Amniotic stem cell (primary cell): Measurements from ENCODE around the gene MDM4.
"Not testable (repeated sequence)": the region's sequence is repeated elsewhere in the genome, so short reads cannot be mapped to it uniquely, and the experiment has no call there.

Experiments used
- DNase-seq: peaks from one replicate; lab custom pipeline; 2025; lab: John Stamatoyannopoulos, UW

MDM4 gene

DNA sequence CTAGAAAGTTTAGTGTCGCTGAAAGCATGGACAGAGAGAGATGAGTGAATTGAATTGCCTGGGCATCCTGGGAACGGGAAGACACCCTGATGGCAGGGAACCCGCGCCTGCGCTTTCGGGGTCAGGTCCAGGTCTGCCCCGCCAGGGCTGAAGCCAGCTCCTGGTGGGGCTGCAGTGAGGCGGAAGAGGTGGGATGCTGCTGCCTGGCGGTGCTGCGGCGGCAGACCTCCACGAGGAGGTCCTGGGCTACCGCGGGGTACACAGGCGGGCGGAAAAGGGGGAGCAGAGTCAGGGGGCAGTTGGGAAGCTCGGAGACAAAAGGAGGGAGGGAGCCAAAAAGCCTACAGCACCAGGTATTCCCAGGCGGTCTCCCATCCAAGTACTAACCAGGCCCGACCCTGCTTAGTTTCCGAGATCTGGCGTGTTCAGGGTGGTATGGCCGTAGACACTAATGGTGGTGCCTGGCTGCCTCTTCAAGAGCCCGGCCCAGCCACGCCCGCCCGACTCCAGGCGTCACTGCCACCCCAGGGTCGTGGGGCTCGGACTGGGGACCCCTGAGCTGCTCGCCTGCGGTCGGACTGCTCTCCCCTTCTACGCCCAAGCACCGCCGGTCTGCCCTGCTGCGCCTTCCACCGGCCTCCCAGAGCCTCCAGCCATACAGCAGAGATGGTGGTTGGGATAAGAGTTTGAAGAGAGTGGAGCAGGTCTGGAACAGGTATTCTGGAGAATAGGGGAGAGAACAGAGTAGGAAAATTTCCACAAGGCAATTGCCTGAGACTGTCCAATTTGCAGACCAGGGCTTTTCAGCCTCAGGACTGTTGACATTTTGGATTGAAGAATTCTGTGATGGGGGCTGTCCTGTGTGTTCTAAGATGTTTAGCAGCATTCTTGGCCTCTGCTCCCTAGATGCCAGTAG, 46.1 kb downstream of the MDM4 start:
- DNase-seq, result no peak

DNA sequence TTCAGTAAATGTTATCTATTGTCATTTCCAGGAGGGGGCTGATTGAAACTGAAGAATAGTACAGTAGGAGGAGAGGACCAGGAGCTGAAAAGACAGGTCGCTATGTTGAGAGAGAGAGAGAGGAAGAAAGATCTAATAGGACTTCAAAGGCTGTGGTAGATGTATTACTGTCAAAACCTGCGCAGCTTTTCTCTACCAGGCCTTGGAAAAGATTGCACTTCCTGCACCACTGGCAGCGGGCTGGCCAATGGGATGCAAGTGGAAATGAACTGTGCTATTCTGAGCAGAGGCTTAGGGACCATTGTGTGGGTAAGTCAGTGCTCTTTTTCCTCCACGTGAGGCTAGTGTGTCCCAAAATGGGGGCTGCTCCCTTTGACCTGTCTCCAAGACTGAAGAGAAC, 47.1 kb downstream of the MDM4 start:
- no peak for DNase-seq

- no peak for DNase-seq
Observed at GRCh38 chr1:204563780-204564179, 47.6 kb downstream of the MDM4 start.

GRCh38 chr1:204564835-204565234, 48.6 kb downstream of the MDM4 start:
- no peak for DNase-seq

- peak; percentile 8 for DNase-seq
Observed at GRCh38 chr1:204565617-204566582, 49.7 kb downstream of the MDM4 start.

- no peak for DNase-seq
Observed at GRCh38 chr1:204566583-204566955, 50.4 kb downstream of the MDM4 start.

- no peak for DNase-seq
Observed at GRCh38 chr1:204567071-204567470, 50.9 kb downstream of the MDM4 start.

DNA sequence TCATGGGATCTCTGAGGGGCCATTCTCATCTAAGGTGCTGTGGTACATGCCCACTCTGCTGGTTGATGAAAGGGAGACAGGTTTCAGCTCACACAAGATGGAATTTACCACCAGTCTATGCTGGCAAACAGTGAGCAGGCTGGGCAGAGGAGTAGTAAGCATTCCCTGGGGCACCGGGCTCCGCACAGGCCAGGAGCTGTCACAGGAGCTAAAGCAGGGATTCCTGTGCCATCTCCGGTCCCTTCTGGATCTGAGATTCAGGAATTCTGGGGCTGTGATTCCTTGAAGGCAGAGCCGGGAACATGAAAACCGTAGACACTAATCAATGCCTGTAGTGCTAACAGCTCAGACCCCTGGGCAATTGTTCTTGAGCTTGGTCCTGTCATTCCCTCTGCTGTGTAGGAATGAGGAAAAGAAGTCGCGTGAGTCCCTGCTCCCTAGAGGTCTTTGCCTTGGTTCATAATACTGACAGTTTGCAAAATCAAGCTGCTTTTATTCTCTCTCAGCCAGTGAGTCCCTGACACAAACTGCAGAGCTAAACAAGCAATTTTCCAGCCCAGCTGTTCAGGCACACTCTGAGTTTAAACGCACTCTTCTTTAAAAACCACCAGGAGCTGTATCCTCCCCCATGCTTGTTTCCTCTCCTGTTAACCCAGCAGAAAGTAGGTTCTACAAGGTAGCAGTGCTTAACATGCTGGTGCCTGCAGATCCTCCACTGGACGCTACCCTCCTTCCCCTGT, 52.5 kb downstream of the MDM4 start:
- no peak for DNase-seq

DNA sequence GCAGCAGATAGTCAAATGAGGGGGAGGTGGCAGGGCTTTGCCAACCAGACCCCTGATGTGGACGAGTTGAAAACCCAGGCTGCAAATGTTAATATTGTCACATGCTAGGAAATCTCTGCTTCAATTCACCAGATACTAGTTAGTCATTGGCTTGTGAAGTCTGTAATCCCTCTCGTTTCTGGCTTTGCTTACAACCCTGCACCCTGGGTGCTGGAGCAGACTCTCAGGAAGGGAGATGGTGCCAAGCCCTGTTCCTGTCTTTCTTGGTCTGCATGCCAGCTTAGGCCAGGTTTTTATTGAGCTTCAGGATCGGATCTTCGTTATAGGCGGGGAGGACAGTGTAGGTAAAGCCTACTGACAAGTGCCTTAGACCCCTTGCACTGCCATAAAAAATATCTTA, 53.3 kb downstream of the MDM4 start:
- no peak for DNase-seq

GRCh38 chr1:204570021-204570420, 53.8 kb downstream of the MDM4 start:
- not testable (repeated sequence) for DNase-seq

DNA sequence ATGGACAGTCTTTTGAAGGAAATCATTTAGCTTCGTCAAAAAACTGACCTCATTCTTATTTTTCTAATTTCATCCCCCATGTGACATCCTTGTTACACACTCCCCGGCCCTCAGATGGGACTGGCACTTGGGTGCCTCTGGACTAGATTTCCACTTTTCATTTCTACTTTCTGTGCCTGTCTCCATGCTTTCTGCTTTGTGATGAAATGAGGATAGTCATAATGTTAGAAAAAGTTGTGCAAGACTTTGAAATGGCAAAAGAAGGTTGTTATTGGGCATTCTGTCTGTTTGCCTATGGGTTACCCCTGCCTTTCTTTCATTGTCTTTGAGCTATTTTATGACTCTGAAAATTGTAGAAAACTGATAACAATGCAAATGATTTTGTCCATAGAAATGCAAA, 54.9 kb downstream of the MDM4 start:
- DNase-seq, result no peak

DNA sequence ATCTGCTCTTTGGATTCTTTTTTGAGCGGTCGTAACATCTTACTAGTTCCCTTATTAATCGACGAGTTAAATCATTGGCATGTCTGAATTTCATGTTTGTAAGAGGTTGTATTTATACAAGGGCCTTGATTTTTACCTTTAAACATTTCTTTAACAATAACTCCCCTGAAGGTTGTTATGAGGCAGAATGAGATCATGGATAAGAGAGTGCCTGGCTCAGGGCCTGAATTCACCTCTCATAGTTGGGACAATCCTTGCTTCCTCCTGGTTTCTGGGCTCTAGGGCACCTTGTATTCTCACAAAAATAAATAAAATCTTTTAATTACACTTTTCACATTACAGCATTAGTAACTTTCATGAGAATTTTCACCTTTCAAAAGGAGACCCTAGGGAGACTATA, 55.4 kb downstream of the MDM4 start:
- DNase-seq, result no peak

DNA sequence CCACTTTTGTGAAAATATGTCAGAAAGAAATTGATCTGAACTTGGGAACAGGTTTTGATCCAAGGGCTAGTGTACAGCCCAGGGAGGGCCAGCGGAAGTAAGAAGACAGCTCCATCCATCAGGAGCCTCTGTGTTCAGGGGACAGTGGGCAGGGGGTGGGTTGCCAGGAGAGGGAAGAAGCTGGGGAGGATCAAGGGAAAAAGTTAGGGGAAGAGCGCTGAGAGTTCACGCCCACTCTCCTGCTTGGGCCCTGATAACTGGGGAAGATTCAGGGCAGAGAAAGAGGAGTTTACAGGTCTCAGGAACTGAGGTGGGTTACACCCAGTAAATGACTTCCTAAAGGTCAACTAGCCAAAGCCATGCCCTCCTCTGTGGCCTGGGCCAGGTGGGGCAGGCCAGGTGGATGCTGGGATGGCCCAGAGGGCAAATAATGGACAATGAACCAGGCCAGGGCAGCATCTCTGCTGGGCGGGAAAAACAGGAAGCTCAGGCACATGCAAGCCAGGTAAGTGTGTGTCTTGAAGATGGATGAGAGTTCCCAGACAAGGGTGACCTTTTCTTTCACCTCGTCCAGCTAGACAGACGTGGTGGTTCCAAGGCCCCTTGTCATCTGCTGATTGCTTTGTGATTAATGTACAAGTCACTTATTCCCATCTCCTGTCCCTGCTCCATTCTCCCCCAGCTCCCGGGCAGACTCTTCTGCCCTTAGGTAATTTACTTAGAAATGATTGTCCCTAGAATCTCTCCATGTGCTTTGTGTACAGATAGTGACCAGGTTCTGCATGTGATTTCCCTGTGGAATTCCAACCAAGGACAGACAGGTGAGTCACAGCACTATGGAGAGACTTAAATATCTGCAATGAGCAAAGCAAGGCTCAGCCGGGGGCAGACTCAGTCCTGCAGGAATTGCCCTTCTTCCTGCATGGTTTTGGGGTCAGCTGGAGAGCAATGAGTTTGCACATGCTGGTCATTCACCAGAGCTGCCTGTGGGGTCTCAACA, 57.0 kb downstream of the MDM4 start:
- no peak for DNase-seq

GRCh38 chr1:204574016-204574864, 58.0 kb downstream of the MDM4 start:
- no peak for DNase-seq

DNA sequence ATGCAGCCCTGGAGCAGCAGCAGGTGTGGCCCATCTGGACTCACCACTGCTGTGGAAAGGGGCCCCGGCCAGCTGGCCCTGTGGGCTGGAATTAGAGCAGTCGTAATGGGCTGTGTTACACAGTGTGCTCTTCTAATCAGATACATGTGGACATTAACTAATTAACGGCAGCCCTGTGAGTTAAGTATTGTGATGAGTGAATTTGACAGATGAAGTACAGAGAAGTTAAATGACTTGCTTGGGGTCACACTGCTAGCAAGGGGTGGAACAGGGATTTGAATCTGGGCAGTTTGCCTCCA, 58.6 kb downstream of the MDM4 start:
- no peak for DNase-seq

DNA sequence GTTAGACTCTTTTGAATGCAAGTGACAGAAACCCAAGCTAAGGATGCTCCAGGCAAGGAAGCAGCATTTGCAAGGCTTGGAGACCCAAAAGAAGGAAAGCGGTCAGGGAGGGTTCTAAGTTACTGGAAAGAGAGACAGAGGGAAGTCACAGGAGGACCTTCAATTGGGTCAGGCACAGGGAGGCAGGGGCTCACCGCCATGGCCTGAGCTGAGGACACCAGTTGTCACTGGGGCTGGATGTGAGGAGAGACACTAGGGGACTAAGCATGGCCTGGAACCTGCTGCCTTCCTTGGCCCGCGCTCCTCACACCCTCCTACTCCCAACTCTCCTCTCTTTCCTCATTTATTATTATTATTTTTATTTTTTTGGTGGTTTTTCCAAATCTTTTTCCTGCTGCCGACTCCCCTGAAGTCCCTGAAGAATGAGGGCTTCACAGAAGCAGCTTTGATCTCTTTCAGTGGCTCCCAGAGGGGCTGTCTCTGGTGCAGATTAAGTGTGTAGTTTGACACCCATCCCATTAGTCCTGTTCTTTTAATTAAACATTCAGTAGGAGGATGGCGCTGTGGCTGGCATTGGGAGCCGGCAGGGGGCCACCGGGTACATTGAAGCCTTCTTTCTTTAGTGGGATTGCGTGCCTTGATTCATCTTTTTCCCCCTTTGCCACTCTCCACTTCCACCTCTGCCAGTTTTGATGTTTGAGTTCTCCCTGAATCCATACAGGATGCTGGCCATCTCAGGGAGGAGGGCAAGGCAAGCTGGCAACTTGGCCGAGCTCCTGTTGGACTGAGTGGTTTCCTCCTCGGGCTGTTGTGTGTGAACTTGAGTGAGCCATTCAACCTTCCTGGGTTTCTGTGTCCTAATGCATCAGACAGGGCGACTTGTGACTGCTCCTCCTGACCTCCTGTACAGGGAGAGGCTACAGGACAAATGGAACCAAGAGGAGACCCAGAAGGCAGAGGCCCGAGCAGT, 59.3 kb downstream of the MDM4 start:
- DNase-seq, result no peak

DNA sequence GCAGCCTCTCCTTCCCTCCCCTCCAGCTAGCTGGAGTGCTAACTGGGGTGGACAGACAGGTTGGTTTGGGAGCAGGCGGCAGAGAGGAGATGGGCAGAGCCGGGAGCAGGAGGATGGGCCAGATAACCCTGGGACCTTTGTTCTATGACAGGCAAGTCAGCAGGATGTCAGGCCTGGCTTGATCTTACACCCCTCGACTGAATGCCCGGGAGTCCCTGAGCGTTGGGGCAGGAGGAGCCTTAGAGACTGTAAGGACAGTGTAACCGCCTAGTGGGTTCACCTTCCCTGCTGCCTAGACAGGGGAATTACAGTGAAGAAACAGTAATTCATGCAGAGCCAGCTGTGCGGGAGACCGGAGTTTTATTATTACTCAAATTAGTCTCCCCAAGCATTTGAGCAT, 60.2 kb downstream of the MDM4 start:
- DNase-seq, result no peak

GRCh38 chr1:204577794-204578478, 61.7 kb downstream of the MDM4 start:
- DNase-seq, result no peak
